Measurements from ENCODE around the gene BBX.

The BBX gene

GRCh38 chr3:107600780-107601179 is 78.0 kb downstream of the BBX start:
- no peak for DNase-seq (ENCODE audit: low read depth)

- DNase-seq (ENCODE audit: low read depth): no peak
These were observed 81.5 kb downstream of the BBX start for GRCh38 chr3:107604057-107604822.

DNA sequence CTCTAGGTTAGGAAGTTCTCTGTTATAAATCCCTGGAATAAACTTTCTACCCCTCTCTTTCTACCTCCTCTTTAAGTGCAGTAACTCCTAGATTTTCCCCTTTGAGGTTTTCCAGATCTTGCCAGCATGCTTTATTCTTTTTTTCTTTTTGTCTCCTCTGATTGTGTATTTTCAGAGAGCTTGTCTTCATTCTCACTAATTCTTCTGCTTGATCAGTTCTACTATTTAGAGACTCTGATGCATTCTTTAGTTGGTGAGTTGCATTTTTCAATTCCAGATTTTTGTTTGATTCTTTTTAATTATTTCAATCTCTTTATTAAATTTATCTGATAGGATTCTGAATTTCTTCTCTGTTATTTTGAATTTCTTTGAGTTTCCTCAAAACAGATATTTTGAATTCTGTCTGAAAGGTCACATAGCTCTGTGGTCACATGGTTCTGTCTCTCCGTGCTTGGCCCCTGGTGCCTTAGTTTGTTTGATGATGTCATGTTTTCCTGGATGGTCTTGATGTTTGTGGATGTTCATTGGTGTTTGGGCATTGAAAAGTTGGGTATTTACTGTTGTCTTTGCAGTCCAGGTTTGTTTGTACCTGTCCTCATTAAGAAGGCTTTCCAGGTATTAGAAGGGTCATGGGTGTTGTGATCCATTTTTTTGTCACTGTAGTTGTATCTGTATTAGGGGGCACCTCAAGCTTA is 89.2 kb downstream of the BBX start:
- DNase-seq (ENCODE audit: low read depth): no peak

DNA sequence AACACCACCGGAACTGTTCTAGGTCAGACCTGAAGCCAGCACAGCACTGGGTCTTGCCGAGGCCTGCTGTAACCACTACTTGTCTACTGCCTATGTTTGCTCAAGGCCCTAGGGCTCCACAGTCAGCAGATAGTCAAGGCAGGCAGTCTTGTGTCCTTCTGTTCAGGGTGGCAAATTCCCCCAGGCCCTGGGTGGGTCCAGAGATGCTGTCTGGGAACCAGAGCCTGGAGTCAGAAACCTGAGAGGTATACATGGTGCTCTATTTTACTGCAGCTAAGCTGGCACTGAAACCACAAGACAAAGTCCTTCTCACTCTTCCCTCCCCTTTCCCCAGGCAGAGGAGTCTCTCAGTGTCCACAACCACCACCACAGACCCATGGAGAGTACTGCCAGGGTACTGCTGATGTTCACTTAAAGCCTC is 89.9 kb downstream of the BBX start:
- DNase-seq (ENCODE audit: low read depth): no peak

GRCh38 chr3:107619549-107619948 is 96.8 kb downstream of the BBX start:
- DNase-seq (ENCODE audit: low read depth): no peak

GRCh38 chr3:107620534-107620933 is 97.8 kb downstream of the BBX start:
- DNase-seq (ENCODE audit: low read depth): no peak

- no peak for DNase-seq (ENCODE audit: low read depth)
These were observed 98.7 kb downstream of the BBX start for GRCh38 chr3:107621465-107621864.

DNA sequence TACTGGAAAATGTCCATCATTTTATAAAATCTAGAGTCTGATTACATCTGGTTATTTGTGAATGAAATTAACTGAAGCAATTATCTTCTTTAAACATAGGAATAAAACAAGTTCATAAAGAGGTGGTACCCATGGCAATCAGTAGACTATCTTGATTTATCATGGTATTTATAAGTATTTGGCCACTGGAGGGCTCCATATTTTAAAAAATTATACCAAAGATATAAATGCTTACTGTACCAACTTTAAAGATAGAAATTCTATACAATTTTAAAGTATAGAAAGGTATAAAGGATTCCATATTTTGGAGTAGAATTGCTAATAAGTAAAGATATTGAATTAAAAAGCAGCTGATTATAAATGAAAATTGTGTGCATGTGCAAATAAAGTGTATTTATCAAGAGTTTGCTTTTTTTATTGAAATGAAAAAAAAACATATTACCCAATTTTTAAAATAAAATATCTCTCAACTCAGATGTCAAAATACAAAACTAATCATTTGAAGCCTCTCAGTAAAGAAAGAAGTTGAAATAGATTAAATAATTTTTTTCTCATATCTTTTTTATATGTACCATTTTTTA is 105.3 kb downstream of the BBX start:
- DNase-seq (ENCODE audit: low read depth): no peak

GRCh38 chr3:107629566-107629965 is 106.8 kb downstream of the BBX start:
- no peak for DNase-seq (ENCODE audit: low read depth)

DNA sequence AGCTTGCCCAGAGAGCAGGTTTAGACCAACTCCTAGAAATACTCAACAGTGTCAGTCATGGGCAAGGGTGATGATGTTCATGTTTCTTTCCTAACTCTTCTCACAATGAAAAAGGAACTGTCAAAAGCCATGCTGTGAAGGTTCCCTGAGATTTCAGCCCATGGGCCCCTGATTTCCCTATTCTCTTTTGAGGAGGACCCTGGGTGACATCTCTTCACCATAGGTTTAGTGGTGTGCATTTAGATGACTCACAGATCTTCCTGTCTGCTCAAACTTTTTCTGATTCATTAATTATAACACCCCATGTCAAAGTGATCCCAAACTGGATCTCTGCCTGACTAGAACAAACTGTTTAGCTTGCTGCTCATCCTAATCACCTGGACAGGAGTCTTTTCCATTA is 108.0 kb downstream of the BBX start:
- DNase-seq (ENCODE audit: low read depth): no peak

GRCh38 chr3:107632576-107632975 is 109.8 kb downstream of the BBX start:
- DNase-seq (ENCODE audit: low read depth): no peak

- DNase-seq (ENCODE audit: low read depth): no peak
These were observed 110.8 kb downstream of the BBX start for GRCh38 chr3:107633327-107634098.

DNA sequence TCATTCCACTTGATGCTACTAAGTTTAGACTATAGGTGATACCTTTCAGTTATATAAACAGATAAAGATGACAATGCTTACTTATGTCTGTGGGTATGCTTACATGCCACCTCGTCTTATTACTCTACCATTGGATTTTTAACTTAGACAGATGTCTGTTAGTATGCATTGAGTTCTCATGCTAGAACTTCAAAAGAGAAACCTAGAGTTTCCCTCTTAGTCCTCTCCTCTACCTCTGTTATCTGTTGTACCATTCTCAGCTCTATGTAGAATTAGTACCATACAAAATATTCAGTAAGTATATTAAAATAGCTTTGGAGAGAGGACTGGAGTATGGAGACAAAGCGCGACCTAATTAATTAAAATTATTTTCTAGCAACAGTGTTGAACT is 111.3 kb downstream of the BBX start:
- no peak for DNase-seq (ENCODE audit: low read depth)

DNA sequence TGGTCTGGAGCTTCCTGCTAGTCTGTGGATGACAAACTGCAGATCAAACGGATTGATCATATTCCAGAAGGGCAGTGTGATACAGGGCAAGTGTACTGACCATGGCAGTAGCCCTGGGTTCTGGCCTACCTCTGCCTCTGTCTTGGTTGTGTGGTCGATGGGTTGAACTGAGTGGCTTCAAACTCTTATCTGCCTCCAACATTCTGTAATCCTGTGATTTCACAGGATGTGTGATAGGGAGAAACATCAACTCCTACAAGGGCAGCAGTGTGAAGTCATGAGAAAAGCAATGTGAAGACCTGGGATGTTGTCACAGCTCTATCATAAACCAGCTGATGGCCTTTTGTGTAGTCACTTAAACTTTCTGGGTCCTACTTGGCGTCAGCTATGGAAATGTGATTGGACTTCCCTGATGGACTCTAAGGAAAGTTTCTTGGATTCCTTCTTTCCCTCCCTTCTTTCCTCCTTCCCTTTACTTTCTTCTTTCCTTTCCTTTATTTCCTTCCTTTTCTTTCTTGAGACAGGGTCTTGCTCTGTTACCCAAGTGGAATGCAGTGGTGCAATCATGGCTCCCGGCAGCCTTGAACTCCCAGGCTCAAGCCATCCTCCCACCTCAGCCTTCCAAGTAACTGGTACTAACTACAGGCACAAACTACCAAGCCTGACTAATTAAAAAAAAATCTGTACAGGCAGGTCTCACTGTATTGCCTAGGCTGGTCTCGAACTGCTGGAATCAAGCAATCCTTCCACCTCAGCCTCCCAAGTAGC is 114.8 kb downstream of the BBX start:
- DNase-seq (ENCODE audit: low read depth): no peak

DNA sequence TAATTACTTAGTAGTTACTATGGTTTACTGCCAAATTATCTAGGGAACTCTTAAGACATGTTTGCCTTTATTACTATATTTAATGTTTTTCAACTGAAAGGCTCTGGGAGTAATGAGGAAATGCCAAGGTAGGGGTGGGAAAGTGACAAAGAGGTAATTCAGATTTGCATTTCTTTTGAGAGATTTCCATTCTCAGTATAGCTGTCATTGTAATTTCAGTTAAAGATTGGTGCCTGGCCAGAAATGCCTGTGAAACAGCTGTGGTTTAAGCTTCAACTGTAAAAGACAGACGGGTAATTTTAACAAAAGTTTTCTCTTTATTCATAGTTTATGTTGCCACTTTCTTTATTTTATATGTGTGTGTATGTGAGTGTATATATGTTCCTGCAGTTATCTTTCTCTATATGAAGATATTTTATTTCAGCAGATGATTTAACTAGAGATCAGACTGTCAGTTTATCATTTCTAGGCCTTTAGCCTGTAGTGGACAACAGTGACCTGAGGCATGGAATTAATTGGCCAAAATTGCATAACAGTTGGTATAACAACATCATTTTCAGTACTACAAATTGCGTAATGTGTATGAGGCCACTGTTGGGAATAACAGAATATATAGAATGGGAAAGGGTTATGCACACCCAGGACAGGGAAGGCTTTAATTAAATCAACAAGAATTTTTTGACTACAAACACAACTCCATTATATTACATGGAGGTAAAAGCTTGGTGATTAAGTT is 119.0 kb downstream of the BBX start:
- DNase-seq (ENCODE audit: low read depth): no peak

DNA sequence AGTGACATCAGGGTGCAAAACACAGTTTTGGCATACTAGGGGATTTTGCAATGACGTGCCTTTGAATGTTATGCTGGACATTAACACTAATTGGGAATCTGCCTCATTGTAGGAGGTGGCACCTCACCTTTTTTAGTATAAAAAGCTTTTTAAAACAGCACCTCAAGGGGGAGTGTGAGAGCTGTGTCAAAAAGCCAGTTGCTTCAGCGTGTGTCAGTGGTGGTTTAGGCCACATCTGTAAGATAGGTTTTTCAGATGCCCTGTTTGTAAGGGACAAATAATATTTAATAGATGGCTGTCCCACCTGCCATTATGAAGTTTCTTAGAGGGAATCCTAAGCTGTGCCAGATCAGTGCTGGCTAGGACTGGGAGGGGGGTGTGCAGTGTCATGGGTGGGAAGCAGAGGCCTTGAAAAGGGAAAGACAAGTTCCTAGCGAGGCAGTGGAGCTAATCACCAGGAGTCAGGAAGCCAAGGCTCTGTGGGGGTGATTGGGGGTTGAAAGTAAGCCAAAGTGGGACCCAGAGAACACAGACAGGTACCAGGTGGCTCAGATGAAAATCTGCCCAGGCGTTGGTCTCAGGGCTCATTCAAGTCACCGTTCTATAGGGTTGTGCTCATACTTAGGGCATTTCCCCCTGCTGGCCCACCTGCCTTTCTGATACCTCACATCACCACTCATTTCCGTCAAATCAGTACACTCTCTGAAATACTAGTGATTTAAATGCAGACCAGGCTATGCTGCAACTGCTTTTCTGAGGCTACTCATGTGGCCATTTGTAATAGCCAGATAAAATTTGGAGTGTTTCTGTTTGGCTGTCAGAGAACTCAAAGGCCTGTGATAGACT is 120.5 kb downstream of the BBX start:
- no peak for DNase-seq (ENCODE audit: low read depth)

GRCh38 chr3:107644631-107645030 is 121.9 kb downstream of the BBX start:
- no peak for DNase-seq (ENCODE audit: low read depth)

DNA sequence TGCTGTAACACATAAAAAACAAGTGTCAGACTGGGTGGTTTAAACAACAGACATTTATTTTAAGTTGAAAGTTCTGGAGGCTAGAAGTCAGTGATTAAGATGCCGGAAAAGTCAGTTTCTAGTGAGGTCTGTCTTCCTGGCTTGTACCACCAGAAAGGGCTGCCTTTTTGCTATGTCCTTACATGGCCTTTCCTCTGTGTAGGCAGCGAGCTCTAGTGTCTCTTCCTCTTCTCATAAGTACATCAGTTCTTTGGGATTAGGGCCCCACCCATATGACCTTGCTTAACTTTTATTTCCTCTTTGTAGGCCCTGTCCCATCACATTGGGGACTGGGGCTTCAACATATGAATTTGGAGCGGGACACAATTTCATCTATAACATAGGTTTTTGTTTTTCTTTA is 128.0 kb downstream of the BBX start:
- no peak for DNase-seq (ENCODE audit: low read depth)

- no peak for DNase-seq (ENCODE audit: low read depth)
These were observed 129.0 kb downstream of the BBX start for GRCh38 chr3:107651782-107652181.

DNA sequence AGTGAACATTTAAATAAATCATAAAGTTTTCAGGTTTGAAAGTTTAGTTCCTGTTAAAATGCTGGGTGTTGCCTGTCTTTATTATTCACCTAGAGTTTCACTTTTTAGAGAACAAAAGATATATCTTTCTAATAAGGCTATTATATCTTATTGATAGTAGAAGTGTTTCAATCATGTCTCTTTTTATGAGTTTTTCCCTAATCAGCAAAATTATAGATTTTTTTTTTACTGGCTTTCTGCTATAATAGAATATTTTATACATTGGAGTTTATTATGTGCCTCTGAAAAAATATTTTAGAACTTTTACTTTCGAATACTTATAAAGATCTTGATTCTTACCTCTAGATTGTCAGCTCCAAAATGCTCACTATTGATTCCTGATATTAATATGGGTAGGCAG is 131.5 kb downstream of the BBX start:
- DNase-seq (ENCODE audit: low read depth): no peak

Data from GM04503 (cell line).